ENCODE measurements around the gene TRIM22. TPM values are rescaled to one million over a fixed set of nuclear protein-coding genes. Genes with fewer than 3 reads are reported as not detected.
"Not testable (repeated sequence)": the region's sequence is repeated elsewhere in the genome, so short reads cannot be mapped to it uniquely, and the experiment has no call there.

TRIM22 gene
- total and polyA plus RNA-seq, 9 of the 15 experiments (the other 6 are each of a cell fraction or from before 2014, with no cell fraction given), result 0.06 to 1.1 (median 0.18) TPM; not detected in 2

DNA sequence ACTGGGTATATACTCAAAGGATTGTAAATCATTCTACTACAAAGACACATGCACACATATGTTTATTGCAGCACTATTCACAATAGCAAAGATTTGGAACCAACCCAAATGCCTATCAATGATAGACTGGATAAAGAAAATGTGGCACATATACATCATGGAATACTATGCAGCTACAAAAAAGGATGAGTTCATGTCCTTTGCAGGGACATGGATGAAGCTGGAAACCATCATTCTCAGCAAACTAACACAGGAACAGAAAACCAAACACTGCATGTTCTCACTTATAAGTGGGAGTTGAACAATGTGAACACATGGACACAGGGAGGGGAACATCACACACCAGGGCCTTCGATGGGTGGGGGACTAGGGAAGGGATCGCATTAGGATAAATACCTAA is 32.6 kb upstream of the TRIM22 start:
- peak; percentile 53 for TF ChIP-seq ZNF146 (CRISPR knock-in tag; IDR thresholded peaks at IDR 0.05; ENCODE audit: unreplicated experiment)
- H3K36me3 ChIP-seq (ENCODE audit: control insufficient read depth, insufficient read depth, low read length); H4K20me1 ChIP-seq (replicated peaks; ENCODE audit: control insufficient read depth, insufficient read depth, low read length); H3K9ac ChIP-seq (ENCODE audit: insufficient read depth in 1 of 2, low read depth in 2 of 2, low read length in 2 of 2); H3K9me3 ChIP-seq (replicated peaks; ENCODE audit: control insufficient read depth, insufficient read depth, low read depth, low read length); FAIRE-seq; H3K4me2 ChIP-seq (ENCODE audit: insufficient read depth, low read length); BruUV-seq (replicated peaks); H3K79me2 ChIP-seq (ENCODE audit: control insufficient read depth, insufficient read depth, low read length); H3K4me3 ChIP-seq; intact Hi-C loops (cut with micrococcal nuclease); H3K4me1 ChIP-seq (replicated peaks in 1 of 2; ENCODE audit: control insufficient read depth in 2 of 2, insufficient read depth in 2 of 2, low read length in 2 of 2); H3K27ac ChIP-seq (ENCODE audit: extremely low read depth, low read depth, low read length); DNase-seq (ENCODE audit: extremely low read depth in 1 of 4, low spot score in 3 of 4); H3K9me1 ChIP-seq (ENCODE audit: control insufficient read depth, insufficient read depth, low read length); ATAC-seq; H3K27me3 ChIP-seq (ENCODE audit: control insufficient read depth in 2 of 2, insufficient read depth in 2 of 2, low read length in 2 of 2); in situ Hi-C loops (cut with MboI); CTCF ChIA-PET (ENCODE audit: low intra/inter-chr PET ratio); H2AFZ ChIP-seq (ENCODE audit: low read depth, low read length); POLR2A ChIA-PET: not testable (repeated sequence)
- 88% methylated on average over 2 of the region's 2 CpGs for WGBS (ENCODE audit: insufficient coverage, low coverage, missing lambda C conversion rate)

DNA sequence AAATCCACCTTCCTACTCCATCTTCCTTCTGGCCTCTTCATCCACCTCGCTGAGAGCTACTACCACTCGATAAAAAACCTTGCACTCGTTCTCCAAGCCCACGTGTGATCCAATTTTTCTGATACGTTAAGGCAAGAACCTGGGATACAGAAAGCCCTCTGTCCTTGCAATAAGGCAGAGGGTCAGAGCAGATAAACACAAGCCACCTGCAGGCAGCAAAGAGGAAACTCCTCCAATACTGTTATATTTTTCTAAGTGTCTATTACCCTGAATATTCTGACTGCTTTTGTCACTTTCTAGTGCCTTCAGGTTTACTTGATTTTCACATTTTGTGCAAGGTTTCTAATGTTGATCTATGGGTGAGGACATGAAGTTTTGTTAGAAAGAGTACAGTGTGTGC is 31.3 kb upstream of the TRIM22 start:
- no peak overlapping the region for H3K27ac ChIP-seq (ENCODE audit: extremely low read depth, low read depth, low read length)
- BruUV-seq (replicated peaks), result no TSS peak
- no peak for DNase-seq (ENCODE audit: extremely low read depth in 1 of 4, low spot score in 3 of 4)
- TF ChIP-seq THRAP3 (IDR thresholded peaks at IDR 0.05; ENCODE audit: borderline replicate concordance) (no peak), ZNF24 (IDR thresholded peaks at IDR 0.05) (no peak), SRSF7 (optimal IDR thresholded peaks at IDR 0.05; ENCODE audit: low read depth, low read length) (no peak), NFYB (IDR thresholded peaks at IDR 0.05; ENCODE audit: extremely low read depth, insufficient read length) (no peak), ASH1L (IDR thresholded peaks at IDR 0.05; ENCODE audit: borderline replicate concordance, low read depth, partially characterized antibody) (no peak)
- TF ChIP-seq, protein P1, sequence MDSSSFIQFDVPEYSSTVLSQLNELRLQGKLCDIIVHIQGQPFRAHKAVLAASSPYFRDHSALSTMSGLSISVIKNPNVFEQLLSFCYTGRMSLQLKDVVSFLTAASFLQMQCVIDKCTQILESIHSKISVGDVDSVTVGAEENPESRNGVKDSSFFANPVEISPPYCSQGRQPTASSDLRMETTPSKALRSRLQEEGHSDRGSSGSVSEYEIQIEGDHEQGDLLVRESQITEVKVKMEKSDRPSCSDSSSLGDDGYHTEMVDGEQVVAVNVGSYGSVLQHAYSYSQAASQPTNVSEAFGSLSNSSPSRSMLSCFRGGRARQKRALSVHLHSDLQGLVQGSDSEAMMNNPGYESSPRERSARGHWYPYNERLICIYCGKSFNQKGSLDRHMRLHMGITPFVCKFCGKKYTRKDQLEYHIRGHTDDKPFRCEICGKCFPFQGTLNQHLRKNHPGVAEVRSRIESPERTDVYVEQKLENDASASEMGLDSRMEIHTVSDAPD (CRISPR knock-in tag; IDR thresholded peaks at IDR 0.05), result no peak
- H3K9ac ChIP-seq (ENCODE audit: insufficient read depth in 1 of 2, low read depth in 2 of 2, low read length in 2 of 2), result no peak overlapping the region
- ChIA-PET CTCF (ENCODE audit: low intra/inter-chr PET ratio) (no interaction called here), POLR2A (no interaction called here)
- no peaks in the 10 kb centered on the region for H3K27me3 ChIP-seq (ENCODE audit: control insufficient read depth in 2 of 2, insufficient read depth in 2 of 2, low read length in 2 of 2)
- no peaks in the 10 kb centered on the region for H3K4me1 ChIP-seq (replicated peaks in 1 of 2; ENCODE audit: control insufficient read depth in 2 of 2, insufficient read depth in 2 of 2, low read length in 2 of 2)
- no peak for FAIRE-seq
- H3K4me2 ChIP-seq (ENCODE audit: insufficient read depth, low read length), result no peak overlapping the region
- no peaks in the 10 kb centered on the region for H3K36me3 ChIP-seq (ENCODE audit: control insufficient read depth, insufficient read depth, low read length)
- H3K4me3 ChIP-seq, result no peak overlapping the region
- WGBS (ENCODE audit: insufficient coverage, low coverage, missing lambda C conversion rate), result 19% methylated on average over 5 of the region's 5 CpGs
- H2AFZ ChIP-seq (ENCODE audit: low read depth, low read length), result no peak overlapping the region
- intact Hi-C loops (cut with micrococcal nuclease), result no loop called here
- no peaks in the 10 kb centered on the region for H4K20me1 ChIP-seq (replicated peaks; ENCODE audit: control insufficient read depth, insufficient read depth, low read length)
- no peaks in the 10 kb centered on the region for H3K9me3 ChIP-seq (replicated peaks; ENCODE audit: control insufficient read depth, insufficient read depth, low read depth, low read length)
- H3K79me2 ChIP-seq (ENCODE audit: control insufficient read depth, insufficient read depth, low read length), result no peaks in the 10 kb centered on the region
- in situ Hi-C loops (cut with MboI), result no loop called here
- no peak for ATAC-seq
- H3K9me1 ChIP-seq (ENCODE audit: control insufficient read depth, insufficient read depth, low read length), result no peaks in the 10 kb centered on the region

Measured in K562 (cell line).